ENCODE results near the gene VAV2. TPM values are rescaled to one million over a fixed set of nuclear protein-coding genes. Genes with fewer than 3 reads are reported as not detected.

The VAV2 gene
- total RNA-seq, 1 donor from 2014 or later, result 80.6 TPM

DNA sequence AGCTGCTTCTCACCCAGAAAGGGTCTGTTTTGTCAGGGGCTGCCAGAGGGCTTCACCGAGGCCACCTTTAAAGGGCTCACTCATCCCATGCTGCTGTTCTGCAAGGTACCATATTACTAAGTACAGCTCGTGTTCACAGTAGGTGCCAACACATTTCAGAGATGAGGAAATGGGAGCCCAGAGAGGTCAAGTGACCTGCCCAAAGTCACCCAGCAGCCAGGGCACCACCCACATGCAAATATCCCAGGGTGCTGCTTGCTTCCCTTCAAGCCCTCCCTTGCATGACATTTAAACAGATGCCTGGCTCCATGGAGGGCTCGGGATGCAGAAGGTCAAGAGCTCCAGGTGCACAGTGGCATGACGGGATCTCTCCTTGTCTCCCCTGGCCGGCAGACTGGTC, 130.4 kb downstream of the VAV2 start:
- peaks cover 16% of the 10 kb centered on the region for H3K36me3 Mint-ChIP-seq (ENCODE audit: insufficient read depth)
- H3K4me3 Mint-ChIP-seq (ENCODE audit: low read depth), result no peak overlapping the region
- peak overlapping the region; percentile 29 for H3K27ac Mint-ChIP-seq
- no peak for DNase-seq (ENCODE audit: low spot score, unreplicated experiment)
- no peaks in the 10 kb centered on the region for H3K27me3 Mint-ChIP-seq
- peaks cover 6% of the 10 kb centered on the region for H3K9me3 Mint-ChIP-seq (ENCODE audit: low read depth)
- peaks cover 7% of the 10 kb centered on the region for H3K4me1 Mint-ChIP-seq (ENCODE audit: low read depth)
- TF ChIP-seq, protein P1, sequence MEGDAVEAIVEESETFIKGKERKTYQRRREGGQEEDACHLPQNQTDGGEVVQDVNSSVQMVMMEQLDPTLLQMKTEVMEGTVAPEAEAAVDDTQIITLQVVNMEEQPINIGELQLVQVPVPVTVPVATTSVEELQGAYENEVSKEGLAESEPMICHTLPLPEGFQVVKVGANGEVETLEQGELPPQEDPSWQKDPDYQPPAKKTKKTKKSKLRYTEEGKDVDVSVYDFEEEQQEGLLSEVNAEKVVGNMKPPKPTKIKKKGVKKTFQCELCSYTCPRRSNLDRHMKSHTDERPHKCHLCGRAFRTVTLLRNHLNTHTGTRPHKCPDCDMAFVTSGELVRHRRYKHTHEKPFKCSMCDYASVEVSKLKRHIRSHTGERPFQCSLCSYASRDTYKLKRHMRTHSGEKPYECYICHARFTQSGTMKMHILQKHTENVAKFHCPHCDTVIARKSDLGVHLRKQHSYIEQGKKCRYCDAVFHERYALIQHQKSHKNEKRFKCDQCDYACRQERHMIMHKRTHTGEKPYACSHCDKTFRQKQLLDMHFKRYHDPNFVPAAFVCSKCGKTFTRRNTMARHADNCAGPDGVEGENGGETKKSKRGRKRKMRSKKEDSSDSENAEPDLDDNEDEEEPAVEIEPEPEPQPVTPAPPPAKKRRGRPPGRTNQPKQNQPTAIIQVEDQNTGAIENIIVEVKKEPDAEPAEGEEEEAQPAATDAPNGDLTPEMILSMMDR (IDR thresholded peaks at IDR 0.05; ENCODE audit: unreplicated experiment), result no peak

DNA sequence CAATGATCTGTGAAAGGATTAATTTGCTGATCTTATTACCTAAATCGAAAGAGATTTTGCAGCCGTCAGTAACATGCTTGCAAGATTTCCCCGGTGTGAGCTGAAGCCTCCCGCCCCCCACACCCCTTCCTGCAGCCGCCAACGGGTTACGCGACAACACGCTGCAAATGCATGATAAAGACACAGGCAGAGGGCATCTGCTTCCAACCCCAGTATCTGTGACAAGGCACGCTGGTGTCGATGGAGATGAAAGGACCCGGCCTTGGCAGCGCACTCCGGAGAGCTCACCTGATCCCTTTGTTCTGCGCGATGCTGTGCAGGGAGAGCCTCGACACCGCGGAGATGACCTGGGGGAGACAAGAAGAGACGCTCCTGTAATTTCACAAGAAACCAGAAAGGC, 131.0 kb downstream of the VAV2 start:
- TF ChIP-seq, protein P1 (IDR thresholded peaks at IDR 0.05; ENCODE audit: unreplicated experiment), result no peak
- Mint-ChIP-seq H3K4me3 (ENCODE audit: low read depth) (no peak overlapping the region), H3K27ac (no peak overlapping the region), H3K27me3 (no peaks in the 10 kb centered on the region), H3K9me3 (ENCODE audit: low read depth) (peaks cover 6% of the 10 kb centered on the region), H3K36me3 (ENCODE audit: insufficient read depth) (peaks cover 16% of the 10 kb centered on the region), H3K4me1 (ENCODE audit: low read depth) (peaks cover 7% of the 10 kb centered on the region)
- no peak for DNase-seq (ENCODE audit: low spot score, unreplicated experiment)

- TF ChIP-seq, protein P1 (IDR thresholded peaks at IDR 0.05; ENCODE audit: unreplicated experiment), result no peak
- Mint-ChIP-seq H3K36me3 (ENCODE audit: insufficient read depth) (peaks cover 10% of the 10 kb centered on the region), H3K27ac (no peak overlapping the region), H3K27me3 (no peaks in the 10 kb centered on the region), H3K9me3 (ENCODE audit: low read depth) (no peaks in the 10 kb centered on the region), H3K4me1 (ENCODE audit: low read depth) (peaks cover 4% of the 10 kb centered on the region), H3K4me3 (ENCODE audit: low read depth) (no peak overlapping the region)
- DNase-seq (ENCODE audit: low spot score, unreplicated experiment), result no peak
These were observed 133.4 kb downstream of the VAV2 start for GRCh38 chr9:133858771-133859170.

GRCh38 chr9:133857639-133858038, 134.5 kb downstream of the VAV2 start:
- Mint-ChIP-seq H3K4me3 (ENCODE audit: low read depth) (no peak overlapping the region), H3K36me3 (ENCODE audit: insufficient read depth) (peaks cover 10% of the 10 kb centered on the region), H3K4me1 (ENCODE audit: low read depth) (peaks cover 4% of the 10 kb centered on the region), H3K27ac (no peak overlapping the region), H3K27me3 (no peaks in the 10 kb centered on the region), H3K9me3 (ENCODE audit: low read depth) (no peaks in the 10 kb centered on the region)
- DNase-seq (ENCODE audit: low spot score, unreplicated experiment), result no peak
- TF ChIP-seq, protein P1 (IDR thresholded peaks at IDR 0.05; ENCODE audit: unreplicated experiment), result no peak

DNA sequence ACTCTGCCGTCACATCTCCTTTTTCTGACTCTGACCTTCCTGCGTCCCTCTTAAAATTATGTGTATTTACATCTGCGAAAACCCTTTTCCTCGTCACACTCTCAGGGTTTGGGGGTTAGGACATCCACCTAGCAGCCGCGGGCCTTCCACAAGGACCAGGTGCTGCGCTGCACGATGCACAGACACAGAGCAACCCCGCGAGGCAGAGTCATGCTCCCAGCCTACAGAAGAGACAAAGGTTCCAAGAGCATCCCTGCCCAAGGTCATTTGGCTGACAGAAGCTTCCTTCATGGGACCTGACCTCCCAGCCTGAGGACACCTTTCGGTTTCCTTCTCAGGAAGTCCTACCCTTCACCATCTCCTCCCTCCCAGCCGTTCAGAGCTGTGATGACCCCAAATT, 135.3 kb downstream of the VAV2 start:
- peaks cover 10% of the 10 kb centered on the region for H3K36me3 Mint-ChIP-seq (ENCODE audit: insufficient read depth)
- H3K27me3 Mint-ChIP-seq, result no peaks in the 10 kb centered on the region
- no peak overlapping the region for H3K4me3 Mint-ChIP-seq (ENCODE audit: low read depth)
- H3K9me3 Mint-ChIP-seq (ENCODE audit: low read depth), result no peaks in the 10 kb centered on the region
- peak overlapping the region; percentile 41 for H3K27ac Mint-ChIP-seq
- TF ChIP-seq, protein P1 (IDR thresholded peaks at IDR 0.05; ENCODE audit: unreplicated experiment), result no peak
- no peak for DNase-seq (ENCODE audit: low spot score, unreplicated experiment)
- peaks cover 4% of the 10 kb centered on the region for H3K4me1 Mint-ChIP-seq (ENCODE audit: low read depth)

All from progenitor cell of endocrine pancreas (in vitro differentiated cells).